Colonic mucosa (tissue), 4 donors: Measurements from ENCODE around the gene SLC24A3. TPM values are rescaled to one million over a fixed set of nuclear protein-coding genes. Genes with fewer than 3 reads are reported as not detected.

Experiments
- DNase-seq: peaks from one replicate; pipeline ENCODE4 v3.0.0-alpha.2; 2020
- H3K27ac ChIP-seq: fragments of 200-600 bp; one replicate; pipeline ENCODE4 v1.8.0; 2021
- H3K27me3 ChIP-seq: fragments of 200-600 bp; one replicate; pipeline ENCODE4 v1.8.0; 2021
- H3K36me3 ChIP-seq: fragments of 200-600 bp; one replicate; pipeline ENCODE4 v1.8.0; 2021
- H3K4me1 ChIP-seq: fragments of 200-600 bp; one replicate; pipeline ENCODE4 v1.8.0; 2021; ENCODE audit warnings: mild to moderate bottlenecking
- H3K4me3 ChIP-seq: fragments of 200-600 bp; one replicate; pipeline ENCODE4 v1.8.0; 2021
- H3K9ac ChIP-seq, 2 donors: one replicate each; pipeline ENCODE4 v1.7.0; 2013; ENCODE audit warnings: control low read depth in 2 of 2, low read depth in 2 of 2, low read length in 2 of 2
- H3K9me3 ChIP-seq: fragments of 200-600 bp; one replicate; pipeline ENCODE4 v1.8.0; 2021
- CTCF ChIP-seq: fragments of 200-600 bp; IDR thresholded peaks from one replicate; pipeline ENCODE4 v1.8.0; 2022; ENCODE audit warnings: antibody characterized with exemption, mild to moderate bottlenecking
- intact Hi-C: fragments of 100-400 bp; cut with DNase I; formaldehyde crosslinking; loops from one replicate; pipeline ENCODE4 v1.14.1; 2022
- total RNA-seq, 2 donors: library from RNA; stranded (reverse); fragmentation: NEBNext Ultra II Directional in 1 of 2; extraction: Animal tissue kit (Norgen Biotek cat#: 25700) in 1 of 2; gene quantifications; one replicate each; pipeline ENCODE4 v1.2.1, GENCODE V29; 2021
- donor health status: healthy.
- donor health status: DM: no; HTN: no; CAD: no.
- donor health status: DM: no; HTN: no; CAD: no.

Gene SLC24A3
- total RNA-seq, 2 donors from 2014 or later, result 3.6 to 6.6 TPM

DNA sequence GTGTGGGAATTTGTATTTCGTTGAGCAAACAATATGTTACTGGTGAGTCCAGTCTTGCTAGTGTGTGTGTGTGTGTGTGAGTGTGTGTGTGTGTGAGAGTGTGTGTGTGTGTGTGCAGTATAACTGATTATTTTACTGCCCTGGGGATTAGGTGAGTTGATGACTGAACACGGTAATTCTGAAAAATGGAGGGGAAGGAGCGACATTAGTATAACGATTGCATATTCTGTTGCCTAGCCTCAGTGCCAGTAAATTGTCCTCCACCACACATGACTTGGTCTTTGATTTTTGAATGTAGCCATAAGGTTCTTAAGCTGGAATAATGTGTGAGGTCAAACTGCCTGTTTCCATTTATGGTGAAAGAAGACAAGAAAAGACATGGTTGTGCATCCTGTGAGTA lies 121.1 kb downstream of the SLC24A3 start:
- intact Hi-C loops, result no loop called here
- H3K4me1 ChIP-seq, result no peaks in the 10 kb centered on the region
- DNase-seq, result no peak
- no peak for TF ChIP-seq CTCF
- H3K36me3 ChIP-seq, result no peaks in the 10 kb centered on the region
- no peak overlapping the region for H3K4me3 ChIP-seq
- H3K27me3 ChIP-seq, result no peaks in the 10 kb centered on the region
- H3K9me3 ChIP-seq, result no peaks in the 10 kb centered on the region
- no peak overlapping the region for H3K27ac ChIP-seq
- H3K9ac ChIP-seq, result no peak overlapping the region

DNA sequence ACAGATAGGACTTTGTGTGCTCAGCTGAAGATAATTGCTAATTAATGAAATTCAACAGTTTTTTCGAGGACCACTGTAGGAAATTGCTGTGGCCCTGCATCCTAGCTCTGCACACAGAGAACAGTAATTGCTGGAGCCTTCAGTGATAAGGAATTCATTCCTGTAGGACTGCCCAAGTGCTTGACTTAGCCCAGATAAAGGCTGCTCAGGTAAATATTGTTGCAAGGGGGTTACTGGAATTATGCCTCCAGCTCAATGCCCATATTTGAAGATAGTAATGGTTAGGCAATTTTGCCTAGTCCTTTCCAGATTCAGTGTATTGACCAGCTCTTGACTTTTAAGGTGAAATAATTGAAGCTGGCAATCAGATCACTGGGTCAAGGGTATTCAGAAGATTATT lies 122.9 kb downstream of the SLC24A3 start:
- Histone ChIP-seq H3K36me3 (no peaks in the 10 kb centered on the region), H3K9me3 (no peaks in the 10 kb centered on the region), H3K9ac (no peak overlapping the region), H3K4me1 (no peaks in the 10 kb centered on the region), H3K27ac (no peak overlapping the region), H3K27me3 (no peaks in the 10 kb centered on the region), H3K4me3 (no peak overlapping the region)
- no peak for TF ChIP-seq CTCF
- no peak for DNase-seq
- intact Hi-C loops, result no loop called here

DNA sequence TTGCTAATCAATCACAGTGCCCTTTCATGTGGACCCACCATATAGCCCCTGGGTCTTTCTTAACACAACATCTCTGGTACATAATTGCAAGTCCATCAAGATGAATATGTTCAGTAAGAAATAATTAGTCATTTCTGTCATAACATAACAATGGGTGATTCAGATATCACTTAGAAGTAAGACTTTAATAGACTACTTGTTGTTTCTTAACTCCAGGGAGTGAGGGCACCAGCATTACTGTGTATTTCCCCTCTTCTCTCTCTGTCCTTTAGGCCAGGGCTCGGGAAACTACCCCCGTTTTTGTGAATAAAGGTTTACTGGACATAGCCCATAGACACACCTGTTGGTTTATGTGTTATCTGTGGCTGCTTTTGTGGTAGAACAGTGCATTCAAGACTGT lies 123.5 kb downstream of the SLC24A3 start:
- no peak for TF ChIP-seq CTCF
- Histone ChIP-seq H3K27me3 (no peaks in the 10 kb centered on the region), H3K27ac (no peak overlapping the region), H3K9ac (no peak overlapping the region), H3K9me3 (no peaks in the 10 kb centered on the region), H3K36me3 (no peaks in the 10 kb centered on the region), H3K4me1 (no peaks in the 10 kb centered on the region), H3K4me3 (no peak overlapping the region)
- no peak for DNase-seq
- intact Hi-C loops, result no loop called here

DNA sequence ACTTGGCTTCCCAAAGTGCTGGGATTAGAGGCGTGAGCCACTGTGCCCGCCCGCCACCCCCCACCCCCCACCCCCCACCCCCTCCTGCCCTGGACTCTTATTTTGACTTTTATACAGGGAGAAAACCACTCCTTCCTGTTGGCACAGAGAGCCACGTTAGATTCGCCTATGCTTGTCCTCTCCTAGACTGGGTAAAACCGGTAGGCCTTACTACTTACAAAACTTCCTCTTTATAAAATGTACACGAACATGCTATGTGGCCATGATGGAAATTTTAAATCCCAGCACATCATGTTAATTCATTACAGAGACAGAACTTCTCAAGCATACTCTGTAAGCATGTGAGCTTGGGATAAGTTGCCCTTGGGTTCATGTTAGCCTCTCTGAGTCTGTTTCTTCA lies 124.2 kb downstream of the SLC24A3 start:
- no peaks in the 10 kb centered on the region for H3K9me3 ChIP-seq
- no peak overlapping the region for H3K4me3 ChIP-seq
- no peak overlapping the region for H3K9ac ChIP-seq
- no peak overlapping the region for H3K27ac ChIP-seq
- H3K4me1 ChIP-seq, result no peaks in the 10 kb centered on the region
- no peaks in the 10 kb centered on the region for H3K27me3 ChIP-seq
- DNase-seq, result no peak
- intact Hi-C loops, result no loop called here
- no peaks in the 10 kb centered on the region for H3K36me3 ChIP-seq
- no peak for TF ChIP-seq CTCF

DNA sequence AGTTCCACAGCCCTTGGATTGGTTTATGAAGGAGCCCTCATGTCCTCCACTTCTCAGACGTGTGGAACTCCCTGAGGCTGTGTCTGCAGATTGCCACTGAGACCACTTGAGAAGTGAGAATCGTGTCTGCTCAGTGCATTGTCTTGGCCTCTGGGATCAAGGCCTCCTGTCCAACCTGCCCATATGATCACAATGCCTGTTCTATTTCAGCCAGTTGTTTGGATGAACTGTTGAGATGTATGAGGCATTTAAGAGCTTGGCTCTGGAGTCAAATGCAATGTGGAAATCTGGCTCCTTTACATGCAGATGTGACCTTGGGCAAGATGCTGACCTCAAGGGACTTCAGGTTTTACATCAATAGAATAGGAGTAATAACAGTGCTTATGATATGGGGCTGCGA lies 125.9 kb downstream of the SLC24A3 start:
- intact Hi-C loops, result no loop called here
- Histone ChIP-seq H3K4me1 (no peaks in the 10 kb centered on the region), H3K9me3 (no peaks in the 10 kb centered on the region), H3K27me3 (no peaks in the 10 kb centered on the region), H3K27ac (no peak overlapping the region), H3K9ac (no peak overlapping the region), H3K36me3 (no peaks in the 10 kb centered on the region), H3K4me3 (no peak overlapping the region)
- DNase-seq, result no peak
- TF ChIP-seq CTCF, result no peak

- no peak for DNase-seq
- no peak overlapping the region for H3K4me3 ChIP-seq
- intact Hi-C loops, result no loop called here
- no peak overlapping the region for H3K9ac ChIP-seq
- no peaks in the 10 kb centered on the region for H3K27me3 ChIP-seq
- TF ChIP-seq CTCF, result no peak
- H3K36me3 ChIP-seq, result no peaks in the 10 kb centered on the region
- H3K27ac ChIP-seq, result no peak overlapping the region
- no peaks in the 10 kb centered on the region for H3K9me3 ChIP-seq
- H3K4me1 ChIP-seq, result no peaks in the 10 kb centered on the region
Measured at GRCh38 chr20:19338960-19339359, 126.5 kb downstream of the SLC24A3 start.
